Endothelial cell (in vitro differentiated cells): ENCODE data around the gene PPP2R2C. TPM values are rescaled to one million over a fixed set of nuclear protein-coding genes. Genes with fewer than 3 reads are reported as not detected.

ENCODE experiments used
- DNase-seq: peaks from one replicate; pipeline ENCODE4 v3.0.0; 2021; ENCODE audit warnings: low spot score
- H3K27ac Mint-ChIP-seq: one replicate; pipeline ENCODE4 v1.8.0; 2021; ENCODE audit warnings: mixed read lengths, inconsistent platforms; ENCODE audit not compliant: unreplicated experiment
- H3K27me3 Mint-ChIP-seq: one replicate; pipeline ENCODE4 v1.8.0; 2021; ENCODE audit warnings: mild to moderate bottlenecking, moderate library complexity, mixed read lengths, inconsistent platforms; ENCODE audit not compliant: unreplicated experiment
- H3K36me3 Mint-ChIP-seq: one replicate; pipeline ENCODE4 v1.8.0; 2021; ENCODE audit warnings: mild to moderate bottlenecking, low read depth, mixed read lengths, inconsistent platforms; ENCODE audit not compliant: unreplicated experiment
- H3K4me1 Mint-ChIP-seq: one replicate; pipeline ENCODE4 v1.8.0; 2021; ENCODE audit warnings: mild to moderate bottlenecking, mixed read lengths, inconsistent platforms; ENCODE audit not compliant: unreplicated experiment
- H3K4me3 Mint-ChIP-seq: one replicate; pipeline ENCODE4 v1.8.0; 2021; ENCODE audit warnings: mild to moderate bottlenecking, mixed read lengths, inconsistent platforms; ENCODE audit not compliant: unreplicated experiment
- H3K9me3 Mint-ChIP-seq: one replicate; pipeline ENCODE4 v1.8.0; 2021; ENCODE audit warnings: mixed read lengths, inconsistent platforms; ENCODE audit not compliant: unreplicated experiment
- total RNA-seq: library from RNA; stranded (reverse); fragmentation: NEBNext Ultra II Directional; extraction: Animal tissue kit (Norgen Biotek cat#: 25700); gene quantifications from one replicate; pipeline ENCODE4 v1.2.1, GENCODE V29; 2021; ENCODE audit not compliant: unreplicated experiment
- TF ChIP-seq, protein P1 (sequence below): fragments of 200-600 bp; sonication (generic); IDR thresholded peaks from one replicate; pipeline ENCODE4 v1.5.0; 2021; ENCODE audit warnings: antibody characterized with exemption; ENCODE audit not compliant: unreplicated experiment

Gene PPP2R2C
- total RNA-seq, 1 donor from 2014 or later, result 1.7 TPM

DNA sequence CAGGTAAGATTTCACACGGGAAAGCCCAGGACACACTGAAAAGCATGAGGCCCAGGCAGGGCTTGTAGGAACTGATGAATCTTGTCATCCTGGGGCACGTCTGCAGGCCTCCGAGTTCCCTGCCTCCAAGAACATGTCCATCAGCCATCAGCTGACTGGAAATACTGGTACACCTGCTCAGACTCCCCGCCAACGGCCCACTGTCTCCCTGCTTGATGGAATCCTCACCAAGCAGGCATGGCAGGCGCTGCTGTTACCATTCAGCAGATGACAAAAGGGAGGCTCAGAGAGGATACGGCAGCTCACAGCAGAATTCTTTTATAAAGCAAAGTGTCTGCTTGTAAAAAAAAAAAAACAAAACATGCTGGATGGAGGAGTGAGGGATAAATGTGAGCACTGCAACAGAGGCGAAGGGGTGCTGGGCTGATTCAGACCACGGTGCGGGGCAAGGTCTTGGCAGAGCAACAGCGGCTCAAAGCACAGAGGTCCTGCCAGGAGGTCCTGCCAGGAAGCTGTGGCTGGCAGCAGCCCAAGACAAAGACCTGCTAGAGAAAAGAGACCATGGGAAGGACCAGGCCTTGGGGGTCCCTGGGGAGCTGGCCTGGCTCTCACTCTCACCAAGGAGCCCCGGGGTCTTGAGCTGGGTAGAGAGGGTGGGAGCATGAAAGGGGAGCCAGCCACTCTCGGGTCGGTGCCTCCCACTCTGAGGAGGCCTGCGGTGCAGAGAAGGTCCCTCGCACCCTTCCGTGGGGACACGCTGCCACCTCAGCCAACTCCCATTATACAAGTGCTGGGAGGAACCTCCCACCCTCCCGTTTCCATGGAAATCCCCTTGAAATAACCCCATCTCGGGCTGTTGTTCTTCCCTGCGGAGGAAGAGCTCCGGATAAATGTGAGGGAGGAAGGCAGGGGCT lies 25.6 kb downstream of the PPP2R2C start:
- no peaks in the 10 kb centered on the region for H3K9me3 Mint-ChIP-seq
- TF ChIP-seq, protein P1, sequence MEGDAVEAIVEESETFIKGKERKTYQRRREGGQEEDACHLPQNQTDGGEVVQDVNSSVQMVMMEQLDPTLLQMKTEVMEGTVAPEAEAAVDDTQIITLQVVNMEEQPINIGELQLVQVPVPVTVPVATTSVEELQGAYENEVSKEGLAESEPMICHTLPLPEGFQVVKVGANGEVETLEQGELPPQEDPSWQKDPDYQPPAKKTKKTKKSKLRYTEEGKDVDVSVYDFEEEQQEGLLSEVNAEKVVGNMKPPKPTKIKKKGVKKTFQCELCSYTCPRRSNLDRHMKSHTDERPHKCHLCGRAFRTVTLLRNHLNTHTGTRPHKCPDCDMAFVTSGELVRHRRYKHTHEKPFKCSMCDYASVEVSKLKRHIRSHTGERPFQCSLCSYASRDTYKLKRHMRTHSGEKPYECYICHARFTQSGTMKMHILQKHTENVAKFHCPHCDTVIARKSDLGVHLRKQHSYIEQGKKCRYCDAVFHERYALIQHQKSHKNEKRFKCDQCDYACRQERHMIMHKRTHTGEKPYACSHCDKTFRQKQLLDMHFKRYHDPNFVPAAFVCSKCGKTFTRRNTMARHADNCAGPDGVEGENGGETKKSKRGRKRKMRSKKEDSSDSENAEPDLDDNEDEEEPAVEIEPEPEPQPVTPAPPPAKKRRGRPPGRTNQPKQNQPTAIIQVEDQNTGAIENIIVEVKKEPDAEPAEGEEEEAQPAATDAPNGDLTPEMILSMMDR, result no peak
- H3K27ac Mint-ChIP-seq, result no peak overlapping the region
- H3K36me3 Mint-ChIP-seq, result no peaks in the 10 kb centered on the region
- peaks cover 15% of the 10 kb centered on the region for H3K4me1 Mint-ChIP-seq
- H3K27me3 Mint-ChIP-seq, result peaks cover 8% of the 10 kb centered on the region
- no peak for DNase-seq
- H3K4me3 Mint-ChIP-seq, result no peak overlapping the region

DNA sequence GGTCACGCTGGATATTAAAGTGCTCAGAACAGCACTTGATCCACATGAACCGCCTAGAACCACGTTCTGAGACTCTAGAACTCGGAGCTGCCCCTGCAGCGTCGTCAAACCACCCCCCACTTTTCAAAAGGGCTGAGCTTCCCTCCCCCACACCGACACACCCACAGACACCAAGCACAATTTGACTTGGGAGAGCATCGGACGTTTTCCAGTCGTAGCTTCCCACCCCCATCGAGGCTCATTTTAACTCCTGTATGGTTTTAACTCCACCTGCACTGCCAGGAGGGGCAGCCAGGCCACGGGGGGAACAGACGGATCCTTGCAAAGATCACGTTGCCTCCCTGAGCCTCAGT lies 26.3 kb downstream of the PPP2R2C start:
- H3K27ac Mint-ChIP-seq, result peak overlapping the region; percentile 31
- H3K36me3 Mint-ChIP-seq, result no peaks in the 10 kb centered on the region
- H3K9me3 Mint-ChIP-seq, result no peaks in the 10 kb centered on the region
- TF ChIP-seq, protein P1, result no peak
- no peak for DNase-seq
- H3K27me3 Mint-ChIP-seq, result peaks cover 8% of the 10 kb centered on the region
- peaks cover 15% of the 10 kb centered on the region for H3K4me1 Mint-ChIP-seq
- H3K4me3 Mint-ChIP-seq, result no peak overlapping the region

DNA sequence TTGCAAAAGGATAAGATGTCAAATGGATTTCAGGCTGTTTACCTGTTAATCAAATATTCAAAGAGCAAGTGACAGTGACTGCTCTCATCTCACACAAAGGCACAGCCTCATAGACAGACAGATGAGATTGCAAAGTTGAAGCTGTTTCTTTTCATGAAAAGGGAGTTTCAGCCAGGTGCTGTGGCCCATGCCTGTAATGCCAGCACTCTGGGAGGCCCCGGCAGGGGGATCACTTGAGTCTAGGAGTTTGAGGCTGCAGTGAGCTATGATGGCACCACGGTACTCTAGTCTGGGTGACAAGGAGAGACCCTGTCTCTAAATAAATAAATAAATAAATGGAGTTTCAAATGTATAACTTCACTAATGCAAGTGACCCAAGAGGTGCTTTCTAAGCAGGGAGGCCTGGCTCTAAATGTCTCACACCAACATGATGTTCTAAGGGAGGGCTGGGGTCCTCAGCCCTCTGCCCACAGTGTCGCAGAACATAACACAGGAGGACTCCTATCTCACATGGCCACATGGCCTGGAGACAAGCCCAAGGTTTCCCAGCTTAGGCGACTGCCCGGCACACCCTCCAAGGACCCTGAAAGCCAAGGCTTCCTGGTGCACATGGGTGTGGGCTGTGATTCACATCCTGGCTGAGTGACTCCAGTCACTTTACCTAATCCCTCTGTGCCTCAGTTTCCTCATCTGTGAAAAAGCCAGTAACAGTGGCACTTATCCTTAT lies 26.8 kb downstream of the PPP2R2C start:
- no peaks in the 10 kb centered on the region for H3K9me3 Mint-ChIP-seq
- H3K27me3 Mint-ChIP-seq, result peaks cover 8% of the 10 kb centered on the region
- DNase-seq, result no peak
- H3K36me3 Mint-ChIP-seq, result no peaks in the 10 kb centered on the region
- no peak overlapping the region for H3K4me3 Mint-ChIP-seq
- H3K4me1 Mint-ChIP-seq, result peaks cover 18% of the 10 kb centered on the region
- H3K27ac Mint-ChIP-seq, result no peak overlapping the region
- TF ChIP-seq, protein P1, result no peak

DNA sequence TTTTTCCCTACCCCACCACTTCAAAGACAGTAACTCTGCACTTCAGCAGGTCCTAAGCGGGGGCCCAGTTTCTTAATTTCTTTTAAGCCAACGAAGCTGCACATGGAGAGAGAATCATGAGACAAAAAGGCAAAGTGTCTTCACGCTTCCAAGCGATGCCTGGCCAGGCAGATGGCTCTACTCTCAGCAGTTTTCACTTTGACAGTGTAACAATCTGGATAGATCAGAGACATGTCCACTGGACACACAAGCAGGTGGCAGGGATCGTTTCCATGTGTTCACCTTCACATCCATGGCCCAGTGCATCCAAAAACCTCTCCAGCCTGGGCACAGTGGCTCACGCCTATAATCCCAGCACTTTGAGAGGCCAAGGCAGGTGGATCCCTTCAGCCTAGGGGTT lies 27.8 kb downstream of the PPP2R2C start:
- H3K4me3 Mint-ChIP-seq, result no peak overlapping the region
- H3K9me3 Mint-ChIP-seq, result no peaks in the 10 kb centered on the region
- peaks cover 18% of the 10 kb centered on the region for H3K4me1 Mint-ChIP-seq
- no peak for DNase-seq
- H3K36me3 Mint-ChIP-seq, result no peaks in the 10 kb centered on the region
- TF ChIP-seq, protein P1, result no peak
- H3K27me3 Mint-ChIP-seq, result peaks cover 12% of the 10 kb centered on the region
- no peak overlapping the region for H3K27ac Mint-ChIP-seq
